GM12865 (cell line): Measurements from ENCODE around the gene ASB12.

ENCODE experiments used
- DNase-seq: peaks from one replicate; pipeline ENCODE4 v3.0.0; 2010; ENCODE audit warnings: low read depth
- H3K4me3 ChIP-seq: 2 replicates; pipeline ENCODE4 v1.5.1; 2011; ENCODE audit warnings: mild to moderate bottlenecking, low read depth, low read length, control low read depth
- CTCF ChIP-seq: IDR thresholded peaks from 2 replicates; pipeline ENCODE4 v1.5.1; 2011; ENCODE audit warnings: low read length, control low read depth, low read depth, inconsistent platforms; ENCODE audit not compliant: insufficient read depth; ENCODE audit errors: missing control alignments

ASB12 gene

GRCh38 chrX:64186974-64187761 is 43.2 kb downstream of the ASB12 start:
- DNase-seq: no peak
- TF ChIP-seq CTCF: no peak
- H3K4me3 ChIP-seq: no peak overlapping the region

GRCh38 chrX:64184396-64184795 is 46.0 kb downstream of the ASB12 start:
- H3K4me3 ChIP-seq: no peak overlapping the region
- no peak for DNase-seq
- TF ChIP-seq CTCF: no peak

GRCh38 chrX:64182208-64182607 is 48.2 kb downstream of the ASB12 start:
- H3K4me3 ChIP-seq: no peak overlapping the region
- TF ChIP-seq CTCF: no peak
- DNase-seq: no peak

DNA sequence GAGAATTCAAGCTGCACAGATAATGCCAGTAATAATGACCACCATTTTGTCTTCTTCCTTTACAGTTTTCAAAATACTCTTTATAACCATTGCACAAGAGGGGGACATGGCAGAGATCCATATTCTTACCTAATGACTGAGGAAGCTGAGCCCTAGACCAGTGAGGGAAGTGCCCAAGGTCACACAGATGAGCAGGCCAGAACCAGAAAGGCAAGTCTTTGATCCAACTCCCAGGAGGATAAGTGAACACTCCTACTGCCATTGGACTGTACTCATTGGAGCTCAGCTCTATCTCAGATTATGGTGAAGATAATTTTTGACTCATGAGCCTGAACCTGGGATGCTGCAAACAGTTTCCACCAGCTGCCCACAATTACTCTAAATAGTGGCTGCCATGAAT is 53.5 kb downstream of the ASB12 start:
- no peak for TF ChIP-seq CTCF
- H3K4me3 ChIP-seq: no peak overlapping the region
- DNase-seq: no peak
